Measurements from ENCODE around the gene ASXL2.

GRCh38 chr2:25917832-25918231, 39.5 kb upstream of the ASXL2 start:
- TF ChIP-seq CEBPB (IDR thresholded peaks at IDR 0.05) (no peak), YY1 (IDR thresholded peaks at IDR 0.05; ENCODE audit: low read depth) (no peak), EP300 (IDR thresholded peaks at IDR 0.05; ENCODE audit: borderline replicate concordance) (no peak), TEAD4 (IDR thresholded peaks at IDR 0.05) (no peak), ZBTB7A (IDR thresholded peaks at IDR 0.05; ENCODE audit: low read depth) (no peak), NFIC (IDR thresholded peaks at IDR 0.05) (no peak), USF1 (IDR thresholded peaks at IDR 0.05) (no peak), REST (IDR thresholded peaks at IDR 0.05; ENCODE audit: low read depth) (no peak), CREB1 (IDR thresholded peaks at IDR 0.05; ENCODE audit: low read depth) (no peak), TAF1 (IDR thresholded peaks at IDR 0.05; ENCODE audit: low read depth) (no peak), EGR1 (IDR thresholded peaks at IDR 0.05) (no peak), TCF12 (IDR thresholded peaks at IDR 0.05; ENCODE audit: low read depth) (no peak)
